HG02610 (cell line): ENCODE results near the gene RBFOX2.
"Not testable (repeated sequence)": the region's sequence is repeated elsewhere in the genome, so short reads cannot be mapped to it uniquely, and the experiment has no call there.

Source experiments
- ATAC-seq: cut with Tn5 transposase; IDR thresholded peaks from one replicate; pipeline ENCODE4 v1.9.1; 2021; ENCODE audit warnings: mild to moderate bottlenecking, moderate library complexity; ENCODE audit not compliant: unreplicated experiment

RBFOX2 gene, protein sequence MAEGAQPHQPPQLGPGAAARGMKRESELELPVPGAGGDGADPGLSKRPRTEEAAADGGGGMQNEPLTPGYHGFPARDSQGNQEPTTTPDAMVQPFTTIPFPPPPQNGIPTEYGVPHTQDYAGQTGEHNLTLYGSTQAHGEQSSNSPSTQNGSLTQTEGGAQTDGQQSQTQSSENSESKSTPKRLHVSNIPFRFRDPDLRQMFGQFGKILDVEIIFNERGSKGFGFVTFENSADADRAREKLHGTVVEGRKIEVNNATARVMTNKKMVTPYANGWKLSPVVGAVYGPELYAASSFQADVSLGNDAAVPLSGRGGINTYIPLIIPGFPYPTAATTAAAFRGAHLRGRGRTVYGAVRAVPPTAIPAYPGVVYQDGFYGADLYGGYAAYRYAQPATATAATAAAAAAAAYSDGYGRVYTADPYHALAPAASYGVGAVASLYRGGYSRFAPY

DNA sequence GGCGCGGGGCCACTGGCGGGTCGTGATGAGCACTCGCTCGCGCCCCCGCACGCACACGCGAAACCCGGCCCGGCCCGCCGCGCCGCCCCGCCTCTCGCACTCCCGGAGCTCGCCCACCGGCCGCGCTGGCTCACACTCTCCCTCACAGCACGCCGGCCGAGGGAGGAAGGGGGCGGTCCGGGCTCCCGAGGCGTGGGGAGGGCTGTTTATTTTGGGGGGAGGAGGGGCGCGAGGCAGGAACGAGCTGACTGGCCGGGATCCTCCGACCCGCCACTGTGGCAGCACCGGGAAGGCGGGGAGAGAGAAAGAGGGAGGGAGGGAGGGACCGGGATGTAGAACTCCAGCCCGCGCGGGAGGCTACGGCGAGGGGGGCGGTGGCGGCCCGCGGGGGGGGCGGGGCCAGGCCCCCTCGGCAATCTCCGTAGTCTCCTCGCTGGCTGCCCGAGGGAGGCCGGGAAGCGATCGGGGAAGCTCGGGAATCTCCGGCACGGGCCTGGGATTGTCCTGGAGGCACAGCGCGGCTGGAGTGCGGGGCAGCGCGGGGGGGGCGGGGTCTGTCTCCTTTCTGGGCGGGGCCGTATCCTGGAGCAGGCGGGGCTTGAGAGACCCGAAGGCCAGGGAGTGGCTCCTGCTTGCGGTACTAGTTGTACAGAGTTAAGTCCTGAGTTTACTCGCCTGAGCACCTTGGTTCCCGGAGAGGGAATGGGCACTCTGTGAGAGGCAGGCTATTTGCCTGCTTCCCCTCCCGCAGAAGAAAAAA lies at the start of gene RBFOX2:
Gene RBFOX2 (minus strand): TSS at position 179 of the 760 bp plus-strand sequence. CDS start 399 bp downstream, outside the sequence.
- no peak for ATAC-seq

DNA sequence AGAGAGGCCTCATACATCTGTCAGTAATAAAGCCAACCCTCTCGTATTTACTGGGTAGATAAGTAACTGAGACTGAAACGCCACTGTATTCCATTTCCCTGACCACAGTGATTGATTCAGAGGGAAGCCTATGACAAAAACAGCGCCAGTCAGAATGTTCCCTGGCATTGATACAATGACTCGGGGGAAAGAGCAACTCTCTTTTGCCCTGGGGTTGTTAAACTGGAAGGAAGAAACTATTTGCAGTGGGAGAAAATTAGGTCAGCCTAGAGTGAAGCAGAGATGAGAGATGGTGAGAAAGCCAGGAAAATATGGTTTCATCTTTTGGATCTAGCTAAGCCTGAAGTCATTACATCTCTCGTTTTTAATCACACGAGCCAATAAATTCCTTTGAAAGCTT lies 48.6 kb upstream of the RBFOX2 start:
- no peak for ATAC-seq

DNA sequence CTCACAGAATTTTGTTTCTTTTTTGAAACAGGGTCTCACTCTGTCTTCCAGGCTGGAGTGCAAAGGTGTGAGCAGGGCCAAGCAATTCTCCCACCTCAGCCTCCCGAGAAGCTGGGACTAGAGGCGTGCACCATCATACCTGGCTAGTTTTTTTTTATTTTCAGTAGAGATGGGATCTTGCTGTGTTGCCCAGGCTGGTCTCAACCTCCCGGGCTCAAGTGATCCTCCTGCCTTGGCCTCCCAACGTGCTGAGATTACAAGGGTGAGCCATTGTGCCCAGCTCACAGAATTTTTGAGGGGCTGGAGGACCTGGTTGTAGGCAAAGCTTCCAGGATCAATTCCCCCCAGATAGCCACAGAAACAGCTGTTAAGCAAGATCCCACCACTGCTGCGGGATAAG lies 47.1 kb upstream of the RBFOX2 start:
- no peak for ATAC-seq

DNA sequence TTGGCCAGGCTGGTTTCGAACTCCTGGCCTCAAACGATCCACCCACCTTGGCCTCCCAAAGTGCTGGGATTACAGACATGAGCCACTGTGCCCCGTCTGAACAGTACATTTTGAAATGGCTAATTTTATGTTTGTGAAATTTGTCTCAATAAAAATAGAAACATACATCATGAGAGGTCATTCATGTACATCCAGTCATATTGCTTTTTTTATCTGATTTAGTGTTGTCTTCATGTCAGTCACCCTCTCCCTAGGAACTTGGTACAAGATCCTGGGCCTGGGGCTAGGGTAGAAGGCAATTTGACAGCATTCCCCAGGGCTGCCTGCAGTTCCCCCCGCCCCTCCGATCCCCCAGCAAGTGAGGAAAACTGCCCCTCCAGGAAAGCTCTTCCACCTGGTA lies 46.6 kb upstream of the RBFOX2 start:
- no peak for ATAC-seq

DNA sequence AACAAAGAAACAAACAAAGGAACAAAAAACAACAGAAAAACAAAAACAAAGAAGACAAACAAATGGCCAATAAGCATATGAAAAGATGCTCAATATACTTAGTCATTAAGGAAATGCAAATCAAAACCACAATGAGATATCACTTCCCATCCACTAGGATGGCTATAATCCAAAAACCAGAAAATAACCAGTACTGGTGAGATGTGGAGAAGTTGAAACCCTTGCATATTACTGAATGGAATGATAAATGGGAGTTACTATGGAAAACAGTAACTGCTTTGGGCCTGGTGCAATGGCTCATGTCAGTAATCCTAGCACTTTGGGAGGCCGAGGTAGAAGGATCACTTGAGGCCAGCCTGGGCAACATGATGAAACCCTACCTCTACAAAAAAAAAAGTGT lies 44.9 kb upstream of the RBFOX2 start:
- ATAC-seq = no peak

DNA sequence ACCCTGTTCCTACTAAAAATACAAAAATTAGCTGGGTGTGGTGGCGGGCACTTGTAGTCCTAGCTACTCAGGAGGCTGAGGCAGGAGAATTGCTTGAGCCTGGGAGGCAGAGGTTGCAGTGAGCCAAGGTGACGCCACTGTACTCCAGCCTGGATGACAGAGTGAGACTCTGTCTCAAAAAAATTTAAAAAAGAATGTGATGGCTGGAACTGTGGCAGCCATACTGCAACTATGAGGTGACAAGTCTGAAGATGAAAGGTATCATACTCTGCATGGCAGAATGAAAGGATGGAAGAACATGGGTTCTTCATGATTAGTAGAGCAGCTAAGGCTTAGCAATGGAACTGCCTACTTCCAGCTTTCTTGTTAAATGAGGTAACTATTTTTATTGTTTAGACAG lies 42.0 kb upstream of the RBFOX2 start:
- ATAC-seq = not testable (repeated sequence)

DNA sequence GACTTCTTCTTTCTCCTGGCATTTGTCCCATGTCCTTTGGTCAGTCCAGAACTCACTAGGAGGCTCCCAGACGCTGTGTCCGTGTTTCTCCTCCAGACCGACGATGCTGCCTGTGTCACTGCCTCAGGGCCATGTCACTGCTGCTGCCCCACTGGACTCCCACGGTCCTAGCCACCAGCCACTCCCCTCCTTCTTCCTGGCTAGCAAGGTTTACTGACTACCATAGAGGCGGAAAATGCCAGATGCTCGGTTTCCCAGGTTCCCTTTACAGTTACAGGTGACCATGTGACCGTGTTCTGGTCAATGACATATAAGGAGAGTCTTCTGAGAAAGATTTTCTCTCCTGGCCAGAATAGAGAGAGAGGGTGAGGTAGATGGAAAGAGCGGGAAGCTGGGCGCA lies 40.7 kb upstream of the RBFOX2 start:
- no peak for ATAC-seq

DNA sequence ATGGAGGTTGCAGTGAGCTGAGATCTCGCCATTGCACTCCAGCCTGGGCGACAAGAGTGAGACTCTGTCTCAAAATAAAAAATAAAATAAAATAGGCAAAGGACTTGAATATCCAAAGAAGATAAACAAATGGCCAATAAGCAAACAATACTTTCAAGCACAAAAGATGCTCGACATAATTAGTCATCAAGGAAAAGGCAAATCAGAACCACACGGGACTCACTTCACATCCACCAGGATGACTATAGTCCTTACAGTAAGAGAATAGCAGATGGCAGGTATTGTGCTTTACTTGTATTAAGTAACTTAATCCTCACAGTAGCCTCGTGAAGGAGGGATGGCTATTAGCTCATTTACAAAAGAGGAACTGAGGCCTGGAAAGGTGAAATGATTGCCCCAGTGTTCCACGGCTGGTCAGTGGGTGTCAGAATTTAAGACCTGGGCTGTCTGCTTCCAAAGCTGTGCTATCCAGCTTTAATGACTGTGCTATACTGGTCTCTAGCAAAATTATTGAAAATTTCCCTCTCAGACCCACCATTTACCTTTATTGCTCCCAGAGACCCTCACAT lies 40.2 kb upstream of the RBFOX2 start:
- ATAC-seq = no peak

DNA sequence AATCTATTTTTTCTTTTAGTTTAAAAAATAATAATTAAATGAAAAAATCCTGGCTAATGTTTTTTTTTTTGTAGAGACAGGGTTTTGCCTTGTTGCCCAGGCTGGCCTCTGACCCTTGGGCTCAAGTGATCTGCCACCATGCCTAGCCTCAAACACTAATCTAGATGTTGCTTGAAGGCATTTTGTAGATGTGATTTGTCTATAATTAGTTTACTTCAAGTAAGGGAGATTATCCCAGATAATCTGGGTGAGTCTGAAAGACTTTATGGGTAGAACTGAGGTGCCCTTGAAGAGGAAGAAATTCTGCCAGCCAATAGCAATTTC lies 38.6 kb upstream of the RBFOX2 start:
- ATAC-seq = no peak

DNA sequence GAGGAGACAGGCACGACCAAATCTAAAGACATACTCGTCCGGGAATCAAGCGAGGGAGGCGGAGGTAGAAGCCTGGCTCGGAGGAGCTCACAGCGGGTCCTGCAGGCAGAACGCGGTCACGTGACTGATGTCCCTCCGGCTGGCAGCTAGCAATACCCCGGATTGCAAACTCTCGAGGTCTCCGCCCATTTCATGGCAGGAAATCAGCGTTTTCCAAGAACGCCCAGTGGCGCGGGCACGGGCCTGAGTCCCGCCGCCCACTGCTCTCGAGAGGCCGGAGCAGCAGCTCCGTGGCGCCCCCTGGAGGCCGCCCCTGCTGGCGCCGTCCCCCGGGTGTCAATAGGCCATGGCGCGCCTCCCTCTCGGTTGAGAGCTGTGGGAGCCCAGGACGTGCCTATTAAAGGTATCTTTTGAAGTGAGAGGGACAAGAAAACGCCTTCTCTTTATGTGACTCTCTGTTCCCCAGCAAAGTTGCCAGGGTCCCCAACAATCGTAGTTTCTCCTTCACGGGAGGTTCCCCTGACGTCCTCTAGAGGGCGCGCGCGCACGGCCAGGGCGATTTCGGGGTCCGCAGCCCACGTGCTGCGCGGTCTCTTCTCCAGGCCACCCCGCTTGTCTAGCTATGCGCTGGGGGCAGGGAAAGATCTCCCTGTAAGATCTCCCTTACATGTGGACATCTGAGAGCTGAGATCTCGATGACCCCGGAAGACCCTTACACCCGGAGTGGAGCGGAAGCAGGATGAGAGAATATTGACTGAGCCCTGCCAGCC lies 37.3 kb upstream of the RBFOX2 start:
- no peak for ATAC-seq

DNA sequence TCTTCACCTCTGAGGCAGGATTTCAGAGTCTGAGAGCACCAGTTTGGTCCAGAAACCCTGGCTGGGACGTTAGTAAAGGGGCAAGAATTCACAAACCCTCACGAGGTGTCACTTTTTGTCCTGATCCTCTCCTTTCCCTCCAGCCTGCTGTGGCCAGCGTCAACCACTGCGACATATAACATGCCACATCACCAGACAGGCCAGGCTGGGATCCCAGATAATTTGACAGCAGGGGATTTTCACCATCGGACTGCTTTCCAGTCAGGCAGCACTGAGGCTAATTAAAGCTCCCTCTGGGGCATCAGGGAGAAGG lies 36.8 kb upstream of the RBFOX2 start:
- no peak for ATAC-seq

DNA sequence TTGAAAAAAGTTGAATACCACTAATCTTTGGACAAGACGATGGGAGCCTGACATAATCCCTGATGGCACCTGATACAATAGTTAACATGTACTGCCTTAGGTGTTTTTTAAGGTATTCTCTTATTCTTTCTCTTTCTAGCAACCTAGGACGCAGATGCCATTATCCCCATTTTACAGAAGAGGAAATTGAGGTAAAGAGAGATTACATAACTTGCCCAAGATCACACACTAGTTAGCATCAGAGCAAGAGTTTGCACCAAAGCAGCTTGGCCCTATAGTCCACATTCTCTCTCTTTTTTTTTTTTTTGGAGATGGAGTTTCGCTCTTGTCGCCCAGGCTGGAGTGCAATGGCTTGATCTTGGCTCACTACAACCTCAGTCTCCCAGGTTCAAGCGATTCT lies 35.7 kb upstream of the RBFOX2 start:
- ATAC-seq = no peak

DNA sequence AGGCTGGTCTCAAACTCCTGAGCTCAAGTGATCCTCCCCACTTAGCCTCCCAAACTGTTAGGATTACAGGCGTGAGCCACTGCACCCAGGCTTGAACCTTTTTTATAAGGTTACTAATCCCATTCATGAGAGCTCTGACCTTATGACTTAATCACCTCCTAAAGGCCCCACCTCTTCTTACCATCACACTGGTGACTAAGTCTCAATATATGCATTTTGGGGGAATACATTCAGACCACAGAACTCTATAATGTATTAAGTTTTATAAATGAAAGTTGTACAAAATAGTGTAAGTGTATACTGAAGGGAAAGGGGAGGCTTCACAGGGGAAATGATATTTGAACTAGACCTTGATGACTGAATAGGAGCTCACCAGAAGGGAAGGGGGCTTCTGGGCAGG lies 28.4 kb upstream of the RBFOX2 start:
- no peak for ATAC-seq

DNA sequence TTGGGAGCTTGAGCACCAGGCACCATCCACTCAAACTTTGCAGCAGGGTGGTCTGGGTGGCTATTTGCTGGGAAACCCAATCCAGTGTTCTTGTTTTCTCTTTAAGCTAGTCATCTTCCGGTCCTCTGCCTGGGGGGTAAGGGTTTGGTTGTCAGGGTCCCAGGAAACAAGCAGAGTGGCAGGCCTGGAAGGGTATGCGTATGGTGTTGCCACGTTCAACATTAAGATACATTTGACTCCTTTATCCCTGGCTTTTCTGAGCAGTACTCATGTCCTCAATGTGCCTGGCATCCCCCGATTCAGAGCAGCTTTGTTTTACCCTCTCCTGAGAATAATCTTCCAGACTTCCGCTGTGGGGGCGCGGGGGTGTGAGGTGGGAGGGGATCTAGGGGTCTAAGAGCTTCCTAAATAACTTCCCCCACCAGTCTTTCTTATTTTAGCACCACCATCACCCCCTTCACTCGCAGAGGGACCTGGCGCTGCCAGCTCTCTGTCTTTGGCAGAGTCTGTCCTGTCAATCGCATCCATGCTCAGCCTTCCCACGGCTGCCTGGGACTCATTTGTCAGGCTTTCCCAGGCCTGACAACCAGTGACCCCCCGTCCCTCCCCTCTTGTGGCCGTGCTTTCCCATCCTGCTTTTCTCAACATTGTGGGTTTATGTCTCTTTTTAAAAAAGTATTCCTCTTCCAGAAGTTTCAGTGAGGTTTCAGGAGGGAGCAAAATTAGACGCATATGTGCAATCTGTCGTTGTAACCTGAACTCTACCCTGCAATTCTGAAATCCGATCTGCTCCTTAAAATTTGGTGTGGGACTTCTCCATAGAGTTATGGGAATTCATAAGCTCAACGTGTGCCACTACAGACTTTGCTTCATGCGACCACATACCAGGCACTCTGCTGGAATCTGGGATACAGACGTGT lies 27.0 kb upstream of the RBFOX2 start:
- no peak for ATAC-seq

DNA sequence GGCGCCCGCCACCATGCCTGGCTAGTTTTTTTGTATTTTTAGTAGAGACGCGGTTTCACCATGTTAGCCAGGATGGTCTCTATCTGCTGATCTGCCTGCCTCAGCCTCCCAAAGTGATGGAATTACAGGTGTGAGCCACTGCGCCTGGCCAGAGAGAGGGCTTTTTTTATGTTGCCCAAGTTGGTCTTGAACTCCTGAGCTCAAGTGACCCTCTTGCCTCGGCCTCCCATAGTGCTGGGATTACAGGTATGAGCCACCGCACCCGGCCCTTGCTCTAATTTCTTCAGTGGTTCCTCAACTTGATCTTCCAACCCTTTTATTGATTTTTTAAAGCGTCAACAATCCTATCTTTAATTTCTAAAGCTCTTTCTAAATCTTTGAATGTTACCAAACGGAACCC lies 25.8 kb upstream of the RBFOX2 start:
- not testable (repeated sequence) for ATAC-seq

DNA sequence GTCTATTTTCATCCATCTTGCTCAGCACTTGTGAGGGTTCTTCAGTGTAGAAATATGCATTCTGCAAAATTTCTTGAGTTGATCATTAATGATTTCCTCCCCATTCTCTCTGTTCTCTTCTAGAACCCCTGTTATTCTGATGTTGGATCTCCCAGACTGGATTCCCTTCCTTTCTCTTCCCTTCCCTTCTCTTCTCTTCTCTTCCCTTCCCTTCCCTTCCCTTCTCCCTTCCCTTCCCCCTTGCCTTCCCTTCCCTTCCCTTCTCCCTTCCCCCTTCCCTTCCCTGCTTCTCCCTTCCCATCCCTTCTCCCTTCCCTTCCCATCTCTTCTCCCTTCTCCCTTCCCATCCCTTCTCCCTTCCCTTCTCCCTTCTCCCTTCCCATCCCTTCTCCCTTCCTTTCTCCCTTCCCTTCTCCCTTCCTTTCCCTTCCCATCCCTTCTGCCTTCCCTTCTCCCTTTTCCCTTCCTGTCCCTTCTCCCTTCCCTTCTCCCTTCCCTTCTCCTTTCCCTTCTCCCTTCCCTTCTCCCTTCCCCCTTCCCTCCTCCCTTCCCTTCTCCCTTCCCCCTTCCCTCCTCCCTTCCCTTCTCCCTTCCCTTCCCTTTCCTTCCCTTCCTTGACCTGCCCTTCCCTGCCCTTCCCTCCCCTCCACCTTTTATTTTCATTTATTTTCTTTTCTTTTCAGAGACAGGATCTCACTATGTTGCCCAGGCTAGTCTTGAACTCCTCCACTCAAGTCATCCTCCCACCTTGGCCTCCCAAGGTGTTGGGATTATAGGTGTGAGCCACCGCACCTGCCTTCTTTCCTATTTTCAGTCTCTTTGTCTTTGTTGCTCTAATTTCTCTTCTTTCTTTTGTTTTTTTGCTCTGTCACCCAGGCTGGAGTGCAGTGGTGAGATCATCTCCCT lies 24.9 kb upstream of the RBFOX2 start:
- no peak for ATAC-seq

DNA sequence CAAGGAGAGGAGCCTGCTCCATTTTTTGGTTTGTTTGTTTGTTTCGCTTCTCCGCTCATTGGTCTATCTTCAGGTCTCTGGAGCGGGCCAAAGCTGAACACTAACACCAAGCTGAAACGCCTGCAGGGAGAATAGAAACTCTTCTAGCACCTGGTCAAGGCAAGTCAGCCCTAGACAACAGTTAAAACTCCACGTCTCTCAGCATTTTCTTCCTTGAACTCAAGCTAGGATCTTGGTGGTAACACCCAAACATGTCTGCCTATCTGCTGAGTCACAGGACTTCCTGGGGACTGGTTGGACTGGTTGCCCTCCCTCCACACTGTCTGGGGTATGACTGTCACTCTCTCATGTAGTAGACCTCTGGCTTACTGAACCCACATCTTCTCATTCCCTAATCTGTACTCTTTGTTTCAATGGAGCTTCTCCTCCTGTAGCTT lies 23.9 kb upstream of the RBFOX2 start:
- no peak for ATAC-seq

DNA sequence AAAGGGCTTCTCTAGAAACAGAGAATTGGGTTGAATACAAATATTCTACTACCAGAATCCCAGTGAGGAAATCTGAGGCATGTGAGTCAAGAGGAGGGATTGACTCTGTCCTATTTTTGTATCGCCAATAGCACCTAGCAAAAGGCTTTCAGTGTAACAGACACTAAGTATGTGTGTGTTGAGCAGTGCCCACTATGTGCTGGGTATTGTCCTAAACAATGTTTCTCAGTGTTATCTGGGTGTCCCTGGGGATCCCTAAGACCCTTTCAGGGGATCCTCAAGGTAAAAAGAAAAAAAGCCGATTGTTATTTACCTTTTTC lies 21.0 kb upstream of the RBFOX2 start:
- ATAC-seq = no peak

DNA sequence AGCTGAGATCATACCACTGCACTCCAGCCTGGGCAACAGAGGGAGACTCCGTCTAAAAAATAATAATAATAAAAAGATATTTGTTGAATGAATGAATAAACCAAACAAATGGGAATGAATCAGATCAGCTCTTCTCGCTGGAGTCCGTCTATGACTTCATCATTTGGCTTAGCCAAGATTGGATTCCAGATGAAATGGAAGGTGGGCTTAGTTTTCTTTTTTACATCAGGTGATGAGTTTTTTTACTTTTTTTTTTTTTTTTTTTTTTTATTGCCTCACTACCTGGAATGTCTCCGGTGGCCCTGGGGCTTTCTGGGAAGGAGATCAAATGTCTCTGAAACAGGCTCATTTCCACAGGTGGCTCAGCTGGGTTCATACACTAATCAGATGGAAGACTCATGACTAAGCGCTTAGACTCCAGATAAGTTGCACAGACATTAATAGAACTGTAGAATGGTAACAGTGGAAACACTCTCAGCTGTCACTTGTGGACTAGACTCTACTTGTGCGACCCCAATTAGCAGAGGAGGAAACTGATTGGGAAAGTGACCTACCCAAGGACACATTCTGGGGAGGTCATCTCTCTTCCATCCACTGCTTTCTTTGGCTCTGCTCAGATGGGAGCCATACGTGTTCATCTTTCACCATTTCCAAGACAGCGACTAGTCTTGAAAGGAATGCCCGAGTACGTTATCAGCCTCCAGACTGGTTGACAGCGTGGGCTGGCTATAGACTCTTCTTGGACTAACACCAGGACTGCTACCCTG lies 20.5 kb upstream of the RBFOX2 start:
- ATAC-seq = no peak
